Right lobe of liver (tissue), 4 donors: ENCODE results near the gene TM4SF18.

Experiments
- CTCF ChIP-seq, 4 donors: fragments of 200-600 bp in 3 of 4; fragments of 450-650 bp in 1 of 4; IDR thresholded peaks; one replicate each; pipeline versions ENCODE4 v1.5.1 to v1.8.0; 2016 to 2022; ENCODE audit warnings: antibody characterized with exemption in 4 of 4, mild to moderate bottlenecking in 2 of 4
- POLR2A ChIP-seq: fragments of 450-650 bp; IDR thresholded peaks from one replicate; pipeline ENCODE4 v1.6.1; 2017; ENCODE audit warnings: antibody characterized with exemption, mild to moderate bottlenecking
- donor health status: DM: no; HTN: no; CAD: no.
- donor health status: DM: no; HTN: no; CAD: no.
- donor health status: DM: no; HTN: yes; CAD: no.

- TF ChIP-seq CTCF (IDR thresholded peaks at IDR 0.05) (no peak), POLR2A (no peak)
Measured at GRCh38 chr3:149336925-149337324, 3.5 kb upstream of the TM4SF18 start.
